ENCODE results near the gene DOC2A.

GRCh38 chr16:30049871-30050270, 39.0 kb upstream of the DOC2A start:
- TF ChIP-seq CTCF (conservative IDR thresholded peaks at IDR 0.05; ENCODE audit: low read depth, low read length): no peak
- TF ChIP-seq EZH2 (IDR thresholded peaks at IDR 0.05; ENCODE audit: borderline replicate concordance, low read depth, low read length, poor library complexity, severe bottlenecking): no peak

All from A673 (cell line).